ENCODE results near the gene GPSM1.

- TF ChIP-seq JUND (IDR thresholded peaks at IDR 0.05), result no peak
- TF ChIP-seq CTCF (IDR thresholded peaks at IDR 0.05 in 2 of 3, conservative IDR thresholded peaks at IDR 0.05 in 1 of 3; ENCODE audit: borderline replicate concordance in 1 of 3, insufficient read depth in 1 of 3, low read depth in 2 of 3, low read length in 2 of 3), result no peak
- TF ChIP-seq CEBPB (IDR thresholded peaks at IDR 0.05; ENCODE audit: low read depth), result no peak
- no peak for TF ChIP-seq EZH2 (IDR thresholded peaks at IDR 0.05)
- TF ChIP-seq CBX3 (IDR thresholded peaks at IDR 0.05; ENCODE audit: low read depth), result no peak
- no peak for TF ChIP-seq ATF3 (IDR thresholded peaks at IDR 0.05)
- no peak for TF ChIP-seq POLR2A (IDR thresholded peaks at IDR 0.05; ENCODE audit: borderline replicate concordance, extremely low read depth, insufficient read depth, insufficient read length)
- no peak for TF ChIP-seq RAD21 (IDR thresholded peaks at IDR 0.05; ENCODE audit: low read depth)
- no peak for TF ChIP-seq MAX (IDR thresholded peaks at IDR 0.05)
- no peak for TF ChIP-seq SIN3A (IDR thresholded peaks at IDR 0.05; ENCODE audit: low read depth)
- no peak for TF ChIP-seq POLR2AphosphoS5 (IDR thresholded peaks at IDR 0.05; ENCODE audit: low read depth, low read length)
- TF ChIP-seq EZH2phosphoT487 (IDR thresholded peaks at IDR 0.05; ENCODE audit: borderline replicate concordance), result no peak
- no peak for TF ChIP-seq ZBTB33 (IDR thresholded peaks at IDR 0.05; ENCODE audit: extremely low read depth, insufficient replicate concordance, low read length)
- TF ChIP-seq SP1 (IDR thresholded peaks at IDR 0.05; ENCODE audit: low read depth), result no peak
These were observed 56.1 kb downstream of the GPSM1 start for GRCh38 chr9:136383436-136383835.

Measured in HCT116 (cell line).